HuH-7 (cell line): Measurements from ENCODE around the gene MROH9.

Experiments used
- DNase-seq: peaks from one replicate; pipeline ENCODE4 v3.0.0; 2011; ENCODE audit warnings: low spot score

MROH9 gene

DNA sequence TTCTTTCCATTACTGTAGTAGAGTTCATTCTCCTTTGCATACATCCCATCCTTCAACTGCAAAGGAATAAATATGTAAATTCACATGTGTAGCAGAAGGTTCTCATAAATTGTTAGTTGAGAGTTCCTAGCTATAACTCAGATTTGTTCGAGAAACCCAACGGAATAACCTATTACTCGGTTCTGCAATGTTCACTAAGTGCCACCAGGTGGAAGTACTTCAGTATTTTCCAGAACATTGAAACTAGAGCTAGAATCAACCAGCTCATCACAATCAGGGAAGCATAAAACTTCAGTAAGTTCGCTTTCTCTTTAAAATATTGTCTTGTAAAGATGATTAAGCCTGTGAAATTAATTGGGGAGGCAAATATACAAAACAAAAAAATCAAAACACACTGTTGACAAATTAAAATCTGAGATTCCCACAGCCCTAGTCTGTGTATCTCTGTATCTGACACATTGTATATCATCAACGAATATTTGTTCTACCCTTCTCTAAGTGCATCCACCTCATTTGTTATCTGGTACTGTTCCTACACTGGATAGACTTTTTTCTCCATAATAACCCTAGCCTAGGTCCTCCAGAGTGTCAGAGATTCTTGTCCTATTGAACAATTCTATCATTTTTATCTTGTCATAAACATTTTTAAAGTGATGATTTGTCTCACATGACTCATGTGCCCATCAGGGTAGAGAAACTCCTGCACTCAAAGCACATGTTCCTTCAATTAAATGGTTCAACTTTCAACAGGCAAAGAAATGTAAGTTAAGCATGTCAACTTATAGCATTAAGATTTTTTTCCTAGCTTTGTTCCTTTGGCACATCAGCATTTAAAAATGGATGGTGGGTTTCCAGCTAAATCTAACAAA, 31.9 kb downstream of the MROH9 start:
- peak; percentile 21 for DNase-seq

DNA sequence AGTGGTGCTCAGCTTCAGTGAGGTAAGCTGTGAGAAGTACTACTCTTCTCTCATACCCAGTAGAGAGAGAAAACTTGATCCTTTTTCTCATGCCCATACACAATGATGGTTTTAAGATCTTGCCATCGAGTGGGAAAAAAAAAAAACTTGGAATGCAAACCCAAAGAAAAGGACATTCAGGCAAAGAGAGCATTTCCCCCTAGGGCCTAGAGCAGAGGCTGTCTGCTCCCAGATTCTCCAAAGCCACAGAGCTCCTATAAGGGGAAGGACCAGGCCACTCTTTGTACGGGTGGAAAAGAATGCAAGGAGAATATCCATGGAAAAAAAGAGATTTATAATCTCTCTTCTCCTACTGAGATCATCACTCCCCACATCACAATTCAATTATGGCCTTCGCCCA, 34.9 kb downstream of the MROH9 start:
- no peak for DNase-seq

GRCh38 chr1:170978371-170978910, 43.1 kb downstream of the MROH9 start:
- DNase-seq, result no peak

DNA sequence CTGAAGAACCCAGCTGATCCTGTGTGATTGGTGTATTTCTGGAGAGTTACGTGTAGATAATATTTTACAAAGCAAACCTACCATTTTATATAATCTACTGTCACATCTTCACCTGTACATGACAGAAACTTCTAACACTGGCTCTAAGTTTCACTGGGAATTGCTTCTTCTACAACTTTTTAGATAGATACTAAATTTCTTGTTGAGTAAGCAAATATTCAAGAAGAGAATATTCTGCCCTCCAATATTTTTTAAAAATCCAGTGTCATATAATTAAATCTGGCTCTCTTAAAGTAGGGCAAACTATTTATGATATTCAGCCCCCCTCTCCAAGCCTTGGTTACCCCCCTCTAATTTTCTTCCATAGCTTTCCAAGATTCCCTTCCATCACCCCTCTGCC, 50.1 kb downstream of the MROH9 start:
- no peak for DNase-seq

- no peak for DNase-seq
Measured at GRCh38 chr1:170986901-170987300, 51.6 kb downstream of the MROH9 start.

GRCh38 chr1:170987424-170987823, 52.1 kb downstream of the MROH9 start:
- DNase-seq, result no peak

DNA sequence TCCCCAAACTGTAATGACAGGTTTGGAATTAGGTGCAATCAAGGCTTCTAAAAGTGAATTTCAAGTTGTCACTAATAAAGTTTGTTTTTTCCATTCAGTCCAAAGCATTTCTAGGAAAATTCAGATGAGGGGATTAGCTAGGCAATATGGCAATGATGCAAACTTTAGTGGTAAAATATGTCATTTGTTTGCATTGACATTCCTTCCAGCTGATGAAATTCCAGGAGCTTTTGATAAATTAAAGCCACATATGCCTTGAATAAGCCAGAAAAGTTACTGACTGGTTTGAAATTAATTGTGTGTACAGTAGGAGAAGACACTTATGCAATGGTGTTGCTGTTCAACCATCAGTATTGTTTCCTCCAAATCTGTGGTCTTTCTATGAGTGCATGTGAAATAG, 57.8 kb downstream of the MROH9 start:
- no peak for DNase-seq

DNA sequence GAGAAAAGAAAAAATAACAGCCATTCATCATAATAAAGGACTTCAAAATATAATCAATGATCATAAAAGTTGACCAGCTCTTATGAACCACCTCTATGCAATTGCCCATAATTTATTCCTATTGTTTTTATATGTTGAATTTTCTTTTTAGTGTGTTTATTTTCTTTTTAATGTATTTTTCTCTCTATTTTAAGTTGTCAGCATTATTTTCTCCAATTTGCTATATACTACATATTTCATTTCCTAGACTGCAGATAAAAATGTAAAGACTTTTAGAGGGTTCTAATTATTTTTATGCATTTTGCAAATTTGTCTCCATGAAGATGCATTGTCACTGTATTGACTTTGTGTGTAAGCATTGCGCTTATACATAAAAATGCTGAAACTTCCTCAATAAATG, 58.4 kb downstream of the MROH9 start:
- DNase-seq, result no peak

GRCh38 chr1:171014880-171015279, 79.5 kb downstream of the MROH9 start:
- DNase-seq, result no peak

DNA sequence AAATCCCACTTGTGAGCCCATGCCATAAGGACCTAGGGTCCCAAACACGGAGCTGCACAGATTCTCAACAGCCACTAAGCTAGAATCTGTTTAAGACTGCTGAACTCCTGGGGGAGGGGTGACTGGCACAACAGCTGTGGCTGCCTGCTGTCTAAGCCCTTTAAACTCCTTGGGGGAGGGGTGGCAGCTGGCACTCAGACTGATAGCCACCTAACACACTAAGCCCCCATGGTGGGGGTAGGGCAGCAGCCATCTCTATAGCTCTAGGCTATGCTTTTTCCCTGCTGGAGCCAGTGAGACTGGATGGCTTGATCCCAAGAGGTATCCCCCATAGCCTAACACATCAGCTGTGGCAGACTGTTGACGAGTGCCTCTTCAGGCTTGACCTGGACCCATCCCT, 82.1 kb downstream of the MROH9 start:
- DNase-seq, result no peak

DNA sequence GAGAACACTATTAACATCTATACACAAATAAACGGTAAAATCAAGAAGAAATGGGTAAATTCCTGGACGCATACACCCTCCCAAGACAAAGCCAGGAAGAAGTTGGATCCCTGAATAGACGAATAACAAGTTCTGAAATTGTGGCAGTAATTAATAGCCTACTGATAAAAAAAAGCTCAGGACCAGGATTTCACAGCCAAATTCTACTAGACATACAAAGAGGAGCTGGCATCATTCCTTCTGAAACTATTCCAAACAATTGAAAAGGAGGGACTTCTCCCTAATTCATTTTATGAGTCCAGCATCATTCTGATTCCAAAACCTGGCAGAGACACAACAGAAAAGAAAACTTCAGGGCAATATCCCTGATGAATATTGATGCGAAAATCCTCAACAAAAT, 84.6 kb downstream of the MROH9 start:
- no peak for DNase-seq

- DNase-seq, result no peak
Measured at GRCh38 chr1:171032822-171033702, 97.7 kb downstream of the MROH9 start.

GRCh38 chr1:171037626-171038025, 102.3 kb downstream of the MROH9 start:
- no peak for DNase-seq

- no peak for DNase-seq
Measured at GRCh38 chr1:171038284-171038683, 103.0 kb downstream of the MROH9 start.

GRCh38 chr1:171048014-171048413, 112.7 kb downstream of the MROH9 start:
- no peak for DNase-seq

GRCh38 chr1:171052977-171053376, 117.6 kb downstream of the MROH9 start:
- no peak for DNase-seq

DNA sequence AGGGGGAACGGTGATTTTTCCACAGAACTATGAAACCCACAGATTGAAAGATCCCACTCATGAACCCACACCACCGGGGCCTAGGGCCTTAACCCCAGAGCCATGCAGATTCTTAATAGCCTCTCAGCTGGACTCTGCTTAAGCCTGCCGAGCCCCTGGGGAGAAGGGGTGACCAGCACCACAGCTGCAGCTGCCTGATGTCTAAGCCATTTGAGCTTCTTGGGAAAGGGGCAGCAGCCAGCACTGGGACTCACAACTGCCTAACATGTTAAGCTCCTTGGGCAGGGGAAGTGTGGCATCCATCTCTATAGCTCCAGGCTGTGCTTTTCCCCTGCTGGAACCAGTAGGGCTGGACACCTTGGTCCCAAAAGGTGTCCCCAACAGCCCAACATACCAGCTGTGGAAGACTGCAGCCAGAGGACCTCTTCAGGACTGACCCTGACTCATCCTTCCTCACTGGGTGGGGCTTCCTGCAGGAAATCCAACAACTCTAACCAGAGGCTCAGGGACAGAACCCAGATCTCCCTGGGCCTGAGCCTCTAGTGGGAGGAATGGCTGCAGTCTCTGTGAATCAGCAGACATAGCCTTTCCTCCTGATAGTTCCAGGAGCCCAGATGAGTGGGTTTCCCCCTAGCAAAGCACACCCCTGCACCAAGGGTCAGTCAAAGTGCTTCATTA, 120.8 kb downstream of the MROH9 start:
- no peak for DNase-seq

DNA sequence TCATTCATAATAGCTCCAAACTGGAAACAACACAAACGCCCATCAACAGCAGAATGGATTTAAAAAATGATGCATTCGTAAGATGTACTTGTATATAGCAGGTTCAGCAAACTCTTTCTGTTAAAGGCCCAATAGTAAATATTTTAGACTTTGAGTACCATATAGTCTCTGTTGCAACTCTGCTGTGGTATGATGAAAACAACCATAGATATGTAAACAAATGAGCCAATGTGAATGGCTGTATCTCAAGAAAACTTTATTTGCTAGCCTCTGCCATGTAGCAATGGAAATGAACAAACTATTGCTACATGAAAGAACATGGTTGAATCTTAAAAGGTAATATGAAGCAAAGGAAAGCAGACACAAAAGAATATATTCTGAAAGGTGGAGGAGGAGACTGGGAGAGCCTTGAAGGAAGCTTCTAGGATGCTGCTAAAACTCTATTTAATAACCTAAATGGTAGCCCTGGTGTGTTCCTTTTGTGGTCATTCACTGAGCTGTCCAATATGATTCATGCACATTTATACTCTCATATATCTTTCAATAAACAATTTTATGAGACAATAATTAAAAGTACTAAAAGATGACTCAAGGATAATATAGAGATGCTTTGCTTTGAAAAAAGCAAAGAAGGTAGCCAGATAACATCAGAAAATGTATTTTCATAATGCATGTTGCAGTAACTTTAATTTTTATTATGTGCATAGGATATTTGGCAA, 126.2 kb downstream of the MROH9 start:
- DNase-seq, result no peak

DNA sequence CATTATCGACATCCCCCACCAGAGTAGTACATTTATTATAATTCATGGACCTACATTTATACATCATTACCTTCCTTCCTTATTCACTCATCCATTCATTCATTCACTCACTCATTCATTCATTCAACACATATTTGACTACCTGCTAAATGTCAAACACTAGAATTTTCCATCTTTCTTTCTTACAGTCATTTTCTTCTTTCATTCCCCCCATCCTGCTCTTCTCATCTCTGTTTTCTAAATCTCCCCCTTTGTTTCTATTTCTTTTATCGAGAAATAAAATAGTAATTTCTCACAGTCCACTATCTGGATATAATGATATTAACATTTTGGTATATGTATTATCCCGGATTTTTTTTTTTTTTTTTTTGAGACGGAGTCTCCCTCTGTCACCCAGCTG, 127.6 kb downstream of the MROH9 start:
- DNase-seq, result no peak

DNA sequence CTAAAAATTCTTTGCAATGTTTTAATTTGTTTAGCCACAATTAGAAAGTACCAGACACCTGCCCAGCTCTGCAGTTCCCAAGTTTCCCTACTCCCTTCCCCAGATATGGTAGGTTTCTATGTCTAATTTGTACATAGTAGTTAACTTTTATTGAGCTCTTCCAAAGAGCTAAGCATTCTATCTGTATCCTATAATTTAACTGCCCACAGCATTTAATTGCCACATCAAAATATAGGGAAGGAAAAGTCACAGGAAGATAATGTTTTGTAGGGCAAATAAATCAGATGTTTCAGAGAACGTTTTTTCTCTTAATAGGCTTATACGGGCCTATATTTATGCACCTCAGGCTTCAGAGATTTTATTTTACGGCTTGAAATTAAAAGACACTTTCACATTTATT, 139.7 kb downstream of the MROH9 start:
- DNase-seq, result no peak

DNA sequence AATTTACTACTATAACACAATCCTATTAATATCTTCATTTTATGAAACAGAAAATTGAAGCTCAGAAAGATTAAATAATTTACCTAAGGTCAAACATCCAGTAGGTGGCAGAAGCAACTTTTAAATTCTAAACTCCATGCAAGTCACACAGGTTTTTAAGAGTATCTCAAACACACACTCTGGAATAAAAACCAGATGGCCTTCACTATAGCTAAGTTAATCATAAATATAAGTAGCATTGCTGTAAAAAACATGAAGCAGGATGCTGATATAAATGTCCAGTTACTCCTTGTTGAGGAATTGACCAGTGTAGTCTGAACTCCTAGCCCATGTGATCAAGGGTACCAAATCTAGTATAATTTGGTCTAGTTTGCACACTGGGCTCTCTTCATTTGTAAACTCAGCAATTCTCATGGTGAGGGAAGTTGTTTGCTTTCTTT, 146.0 kb downstream of the MROH9 start:
- peak; percentile 15 for DNase-seq

DNA sequence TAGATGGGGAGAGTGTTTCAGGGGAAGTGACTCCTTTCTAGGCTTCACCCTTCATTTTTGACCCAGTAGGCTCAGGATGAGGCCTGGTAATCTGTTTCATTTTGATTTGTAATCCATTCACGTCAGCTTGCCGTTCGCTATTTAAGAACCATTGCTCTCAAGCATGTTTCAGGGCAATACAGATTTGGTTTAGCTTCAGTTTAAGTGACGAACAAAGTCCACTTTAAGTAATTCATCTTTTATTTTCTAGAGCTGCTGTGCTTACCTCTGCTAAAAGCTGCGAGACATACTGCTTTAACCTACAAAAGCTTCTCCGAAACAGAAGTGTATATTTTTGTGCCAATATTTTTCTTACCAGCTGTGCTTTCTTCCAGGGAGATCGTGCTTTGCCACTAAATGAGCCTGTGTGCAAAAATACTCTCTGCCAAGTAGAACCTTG, 146.4 kb downstream of the MROH9 start:
- no peak for DNase-seq
